Hepatocyte (in vitro differentiated cells): ENCODE data around the gene SKIC2.
"Not testable (repeated sequence)": the region's sequence is repeated elsewhere in the genome, so short reads cannot be mapped to it uniquely, and the experiment has no call there.

ENCODE experiments used
- CTCF ChIP-seq: fragments of 200-600 bp; sonication (generic); IDR thresholded peaks from 2 replicates; pipeline ENCODE4 v1.5.1; 2016; ENCODE audit warnings: antibody characterized with exemption, mild to moderate bottlenecking; ENCODE audit not compliant: poor library complexity
- EZH2 ChIP-seq: fragments of 200-600 bp; sonication (generic); IDR thresholded peaks from 2 replicates; pipeline ENCODE4 v1.6.1; 2016; ENCODE audit warnings: antibody characterized with exemption, mild to moderate bottlenecking, borderline replicate concordance

- TF ChIP-seq CTCF, EZH2: not testable (repeated sequence)
These were observed 21.4 kb downstream of the SKIC2 start for GRCh38 chr6:31980195-31980876.
